Measurements from ENCODE around the gene SPPL2B.
"Not testable (repeated sequence)": the region's sequence is repeated elsewhere in the genome, so short reads cannot be mapped to it uniquely, and the experiment has no call there.

SPPL2B gene

GRCh38 chr19:2328401-2329148 is at the start of gene SPPL2B, which contains the start of gene LSM7:
SPPL2B (plus strand) TSS chr19:2328684; CDS start chr19:2328710, 26 bp downstream.
LSM7 (minus strand) TSS chr19:2328586; CDS start chr19:2328566, 20 bp downstream.
- peak; percentile 68 for DNase-seq (ENCODE audit: extremely low read depth, low read depth)
- no peak for TF ChIP-seq CTCF (IDR thresholded peaks at IDR 0.05; ENCODE audit: low read depth, low read length)

GRCh38 chr19:2280633-2281264 is 47.7 kb upstream of the SPPL2B start:
- TF ChIP-seq CTCF (IDR thresholded peaks at IDR 0.05; ENCODE audit: low read depth, low read length): no peak

GRCh38 chr19:2281265-2282061 is 47.0 kb upstream of the SPPL2B start:
- not testable (repeated sequence) for DNase-seq (ENCODE audit: extremely low read depth, low read depth)

More at GRCh38 chr19:2280633-2281264, 47.7 kb upstream of the SPPL2B start:
- DNase-seq (ENCODE audit: extremely low read depth, low read depth): no peak

- TF ChIP-seq CTCF (IDR thresholded peaks at IDR 0.05; ENCODE audit: low read depth, low read length): no peak
- no peak for DNase-seq (ENCODE audit: extremely low read depth, low read depth)
These were observed 46.2 kb upstream of the SPPL2B start, which contains the start of gene PEAK3 for GRCh38 chr19:2282062-2282861. PEAK3 (minus strand) TSS chr19:2282175; CDS start chr19:2280931, 1,244 bp downstream.

GRCh38 chr19:2282862-2283237 is 45.6 kb upstream of the SPPL2B start:
- no peak for TF ChIP-seq CTCF (IDR thresholded peaks at IDR 0.05; ENCODE audit: low read depth, low read length)
- DNase-seq (ENCODE audit: extremely low read depth, low read depth): no peak

- DNase-seq (ENCODE audit: extremely low read depth, low read depth): no peak
- no peak for TF ChIP-seq CTCF (IDR thresholded peaks at IDR 0.05; ENCODE audit: low read depth, low read length)
These were observed 44.5 kb upstream of the SPPL2B start for GRCh38 chr19:2283835-2284507.
